Thoracic aorta (tissue), 2 donors: Measurements from ENCODE around the gene PIGQ. TPM values are rescaled to one million over a fixed set of nuclear protein-coding genes. Genes with fewer than 3 reads are reported as not detected.

Experiments used
- ATAC-seq: fragments of 150-250 bp; one replicate; pipeline ENCODE4 v1.8.0; 2017; ENCODE audit warnings: low read depth; ENCODE audit not compliant: insufficient number of reproducible peaks, low FRiP score
- DNase-seq: peaks from one replicate; pipeline ENCODE4 v3.0.0-alpha.2; 2020; ENCODE audit warnings: low spot score
- H3K27ac ChIP-seq, 2 donors: fragments of 200-600 bp; sonication (generic); 1 replicate in 1 of 2; 2 replicates in 1 of 2; pipeline ENCODE4 v1.5.1; 2016; ENCODE audit warnings: mild to moderate bottlenecking in 2 of 2, moderate library complexity in 2 of 2
- H3K27me3 ChIP-seq: fragments of 200-600 bp; sonication (generic); replicated peaks from 2 replicates; pipeline ENCODE4 v1.6.0; 2016; ENCODE audit warnings: mild to moderate bottlenecking; ENCODE audit not compliant: insufficient read depth
- H3K36me3 ChIP-seq: fragments of 200-600 bp; sonication (generic); one replicate; pipeline ENCODE4 v1.5.1; 2016
- H3K4me1 ChIP-seq, 2 donors: fragments of 200-600 bp; sonication (generic); 1 replicate in 1 of 2; 2 replicates in 1 of 2; pipeline versions ENCODE4 v1.5.1 to v1.6.0; 2016; ENCODE audit warnings: low read depth in 2 of 2, mild to moderate bottlenecking in 1 of 2; ENCODE audit not compliant: control insufficient read depth in 1 of 2
- H3K4me3 ChIP-seq: fragments of 200-600 bp; sonication (generic); 2 replicates; pipeline ENCODE4 v1.5.1; 2016; ENCODE audit warnings: mild to moderate bottlenecking
- H3K9me3 ChIP-seq: fragments of 200-600 bp; sonication (generic); 2 replicates; pipeline ENCODE4 v1.5.1; 2016
- total RNA-seq, 2 donors: library from RNA; depleted of rRNA; stranded (reverse); fragments of >200 nt; gene quantifications; one replicate each; pipeline versions ENCODE4 v1.1.0 to v1.2.3, GENCODE V29; 2016
- TF ChIP-seq, protein P1 (sequence below): fragments of 200-600 bp; sonication (generic); IDR thresholded peaks from one replicate; pipeline ENCODE4 v1.5.1; 2019; ENCODE audit warnings: antibody characterized with exemption

PIGQ gene
- total RNA-seq, 2 donors from 2014 or later = 54.2 to 80.1 TPM

DNA sequence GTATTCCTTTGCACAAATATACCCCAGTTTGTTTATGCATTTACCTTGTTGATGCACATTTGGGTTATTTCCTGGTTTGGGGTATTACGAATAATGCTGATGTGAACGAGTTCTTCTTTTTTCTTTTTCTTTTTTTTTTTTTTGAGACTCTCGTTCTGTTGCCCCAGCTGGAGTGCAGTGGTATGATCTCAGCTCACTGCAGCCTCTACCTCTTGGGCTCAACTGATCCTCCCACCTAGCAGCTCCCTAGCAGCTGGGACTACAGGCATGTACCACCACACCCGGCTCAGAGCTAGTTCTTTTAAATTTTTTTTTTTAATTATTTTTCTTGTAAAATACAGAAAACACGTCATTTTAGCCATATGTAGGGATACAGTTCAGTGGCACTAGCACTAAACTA lies 34.2 kb downstream of the PIGQ start:
- no peaks in the 10 kb centered on the region for H3K27me3 ChIP-seq
- TF ChIP-seq, protein P1, sequence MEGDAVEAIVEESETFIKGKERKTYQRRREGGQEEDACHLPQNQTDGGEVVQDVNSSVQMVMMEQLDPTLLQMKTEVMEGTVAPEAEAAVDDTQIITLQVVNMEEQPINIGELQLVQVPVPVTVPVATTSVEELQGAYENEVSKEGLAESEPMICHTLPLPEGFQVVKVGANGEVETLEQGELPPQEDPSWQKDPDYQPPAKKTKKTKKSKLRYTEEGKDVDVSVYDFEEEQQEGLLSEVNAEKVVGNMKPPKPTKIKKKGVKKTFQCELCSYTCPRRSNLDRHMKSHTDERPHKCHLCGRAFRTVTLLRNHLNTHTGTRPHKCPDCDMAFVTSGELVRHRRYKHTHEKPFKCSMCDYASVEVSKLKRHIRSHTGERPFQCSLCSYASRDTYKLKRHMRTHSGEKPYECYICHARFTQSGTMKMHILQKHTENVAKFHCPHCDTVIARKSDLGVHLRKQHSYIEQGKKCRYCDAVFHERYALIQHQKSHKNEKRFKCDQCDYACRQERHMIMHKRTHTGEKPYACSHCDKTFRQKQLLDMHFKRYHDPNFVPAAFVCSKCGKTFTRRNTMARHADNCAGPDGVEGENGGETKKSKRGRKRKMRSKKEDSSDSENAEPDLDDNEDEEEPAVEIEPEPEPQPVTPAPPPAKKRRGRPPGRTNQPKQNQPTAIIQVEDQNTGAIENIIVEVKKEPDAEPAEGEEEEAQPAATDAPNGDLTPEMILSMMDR = no peak
- DNase-seq (no peak), ATAC-seq (no peak)
- H3K36me3 ChIP-seq = no peaks in the 10 kb centered on the region
- no peaks in the 10 kb centered on the region for H3K4me1 ChIP-seq
- H3K4me3 ChIP-seq = no peak overlapping the region
- no peaks in the 10 kb centered on the region for H3K9me3 ChIP-seq
- no peak overlapping the region for H3K27ac ChIP-seq

DNA sequence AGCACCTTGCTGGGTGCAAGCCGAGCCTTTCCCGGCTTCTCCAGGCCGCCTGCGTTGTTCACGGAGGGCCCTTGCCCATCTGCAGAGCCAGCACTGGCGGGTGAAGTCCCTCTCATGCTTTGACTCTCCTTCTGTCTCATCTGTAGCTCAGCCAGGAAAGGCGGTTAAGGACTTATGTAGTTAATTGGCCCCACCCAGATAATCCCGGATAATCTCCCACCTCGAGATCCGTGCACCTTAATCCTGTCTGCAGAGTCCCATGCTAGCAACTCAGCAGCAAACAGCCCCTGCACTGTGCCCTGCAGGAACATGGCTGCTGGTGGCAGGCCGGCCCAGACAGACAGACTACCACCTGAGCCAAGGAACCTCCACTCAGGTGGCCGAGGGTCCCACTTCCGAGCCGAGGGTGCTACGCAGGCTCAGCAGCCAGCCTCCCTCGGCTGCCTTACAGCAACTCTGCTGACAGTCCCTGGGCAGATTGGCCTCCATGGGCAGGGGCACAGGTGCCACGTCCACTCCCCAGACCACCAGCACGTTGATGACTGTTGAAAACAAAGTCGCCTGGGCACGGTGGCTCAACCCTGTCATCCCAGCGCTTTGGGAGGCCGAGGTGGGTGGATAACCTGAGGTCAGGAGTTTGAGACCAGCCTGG lies 37.0 kb downstream of the PIGQ start:
- no peaks in the 10 kb centered on the region for H3K9me3 ChIP-seq
- H3K4me1 ChIP-seq = no peaks in the 10 kb centered on the region
- TF ChIP-seq, protein P1 = no peak

DNA sequence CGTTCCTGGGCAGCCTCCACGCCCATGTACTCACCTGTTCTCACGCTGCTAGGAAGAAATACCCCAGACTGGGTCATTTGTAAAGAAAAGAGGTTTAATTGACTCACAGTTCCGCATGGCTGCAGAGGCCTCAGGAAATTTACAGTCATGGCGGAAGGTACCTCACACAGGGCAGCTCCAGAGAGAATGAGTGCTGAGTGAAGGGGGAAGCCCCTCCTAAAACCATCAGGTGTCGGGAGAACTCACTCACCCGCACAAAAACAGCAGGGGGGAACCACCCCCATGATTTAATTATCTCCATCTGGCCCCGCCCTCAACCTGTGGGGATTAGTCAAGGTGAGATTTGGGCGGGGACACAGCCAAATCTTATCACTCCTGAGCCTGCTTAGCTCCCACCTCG lies 38.3 kb downstream of the PIGQ start:
- no peaks in the 10 kb centered on the region for H3K27me3 ChIP-seq
- H3K36me3 ChIP-seq = no peaks in the 10 kb centered on the region
- TF ChIP-seq, protein P1 = no peak
- H3K4me3 ChIP-seq = no peak overlapping the region
- ATAC-seq (no peak), DNase-seq (no peak)
- no peak overlapping the region for H3K27ac ChIP-seq
- H3K9me3 ChIP-seq = no peaks in the 10 kb centered on the region
- H3K4me1 ChIP-seq = no peaks in the 10 kb centered on the region

More for the DNA sequence above, 37.0 kb downstream of the PIGQ start:
- Histone ChIP-seq H3K27me3 (no peaks in the 10 kb centered on the region), H3K27ac (no peak overlapping the region), H3K36me3 (no peaks in the 10 kb centered on the region), H3K4me3 (no peak overlapping the region)
- no peak for DNase-seq
- ATAC-seq = no peak

DNA sequence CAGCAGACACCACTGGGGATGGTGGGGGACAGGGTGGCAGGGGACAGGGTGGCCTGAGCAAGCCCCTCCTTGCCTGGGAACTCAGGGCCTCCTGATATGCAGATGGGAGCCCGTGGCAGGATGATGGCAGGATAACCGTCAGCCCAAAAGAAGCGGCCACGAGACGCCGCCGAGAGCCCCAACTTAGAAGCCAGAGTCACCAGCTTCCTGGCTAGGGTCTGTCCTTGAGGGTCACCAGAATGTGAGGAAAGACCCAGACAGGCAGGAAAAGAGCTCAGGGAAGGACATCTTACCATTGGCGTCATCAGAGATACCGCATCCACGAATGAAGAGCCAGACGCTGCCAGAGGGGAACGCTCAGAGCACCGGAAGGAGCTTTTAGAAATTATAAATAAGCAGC lies 39.5 kb downstream of the PIGQ start:
- Histone ChIP-seq H3K36me3 (no peaks in the 10 kb centered on the region), H3K27me3 (no peaks in the 10 kb centered on the region), H3K4me3 (no peak overlapping the region), H3K4me1 (no peaks in the 10 kb centered on the region), H3K27ac (no peak overlapping the region), H3K9me3 (no peaks in the 10 kb centered on the region)
- ATAC-seq (no peak), DNase-seq (no peak)
- TF ChIP-seq, protein P1 = no peak

DNA sequence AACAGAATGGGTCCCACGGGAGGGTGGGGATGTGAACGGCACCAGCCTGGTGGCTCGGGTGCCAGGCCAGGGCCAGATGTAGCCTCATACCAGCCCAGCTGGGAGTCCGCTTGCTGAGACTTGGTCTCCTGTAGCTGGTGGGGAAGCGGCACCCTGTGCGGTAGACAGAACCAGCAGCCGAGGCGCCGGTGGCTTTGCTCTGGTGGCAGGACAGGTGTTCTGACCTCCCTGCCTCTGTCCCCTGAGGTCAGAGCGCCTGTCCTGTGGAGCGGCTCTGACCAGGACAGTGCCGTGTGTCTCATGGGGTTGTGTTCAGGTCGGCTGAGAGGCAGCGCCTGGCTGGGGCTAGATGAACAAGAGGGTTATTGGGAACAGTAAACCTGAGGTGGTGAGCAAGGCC lies 40.2 kb downstream of the PIGQ start:
- no peak overlapping the region for H3K27ac ChIP-seq
- no peak overlapping the region for H3K4me3 ChIP-seq
- ATAC-seq (no peak), DNase-seq (no peak)
- no peaks in the 10 kb centered on the region for H3K36me3 ChIP-seq
- TF ChIP-seq, protein P1 = no peak
- no peaks in the 10 kb centered on the region for H3K9me3 ChIP-seq
- no peaks in the 10 kb centered on the region for H3K27me3 ChIP-seq
- no peaks in the 10 kb centered on the region for H3K4me1 ChIP-seq
